SK-N-SH (cell line): ENCODE results near the gene BRCA2. TPM values are rescaled to one million over a fixed set of nuclear protein-coding genes. Genes with fewer than 3 reads are reported as not detected.

Experiments used
- CTCF ChIA-PET: fragments of 300-600, 350-600 bp; formaldehyde crosslinking; extraction: SDS; loops from one replicate; lab custom pipeline; 2021; lab: Yijun Ruan, JAX
- POLR2A ChIA-PET: fragments of 350-600 bp; sonication (Branson Sonifier 250); formaldehyde crosslinking; extraction: SDS; loops from one replicate; lab custom pipeline; 2020; ENCODE audit warnings: antibody characterized with exemption, inconsistent platforms; lab: Yijun Ruan, JAX
- DNase-seq: peaks from one replicate; pipeline ENCODE4 v3.0.0; 2012
- H2AFZ ChIP-seq: fragments of 200-600 bp; sonication (generic); 2 replicates; pipeline ENCODE4 v1.8.1; 2016; ENCODE audit warnings: antibody characterized with exemption, mild to moderate bottlenecking, low read depth
- H3F3A ChIP-seq: fragments of 200-600 bp; sonication (generic); replicated peaks from 2 replicates; pipeline ENCODE3; 2016; ENCODE audit warnings: antibody characterized with exemption, mild to moderate bottlenecking; ENCODE audit not compliant: insufficient read depth
- H3K27ac ChIP-seq, 2 experiments: fragments of 200-500 bp in 1 of 2; fragments of 200-600 bp in 1 of 2; sonication (Bioruptor generic) in 1 of 2; sonication (generic), shearing (Covaris generic) in 1 of 2; 2 replicates each; pipeline versions ENCODE4 v1.5.1 to v1.6.1; 2014 to 2016; ENCODE audit warnings: low read depth in 2 of 2, inconsistent platforms in 1 of 2, low read length in 1 of 2, mild to moderate bottlenecking in 1 of 2, mixed read lengths in 1 of 2
- H3K27me3 ChIP-seq: fragments of 200-600 bp; sonication (generic), shearing (Covaris generic); 2 replicates; pipeline ENCODE4 v1.6.1; 2016; ENCODE audit warnings: mixed run types; ENCODE audit not compliant: insufficient read depth
- H3K36me3 ChIP-seq, 2 experiments: fragments of 200-500 bp in 1 of 2; fragments of 200-600 bp in 1 of 2; sonication (Bioruptor generic) in 1 of 2; sonication (generic) in 1 of 2; replicated peaks in 1 of 2; 2 replicates each; pipeline versions ENCODE3 to v1.5.1; 2014 to 2016; ENCODE audit warnings: low read length in 1 of 2, mild to moderate bottlenecking in 1 of 2; ENCODE audit not compliant: insufficient read depth in 2 of 2, control insufficient read depth in 1 of 2
- H3K4me1 ChIP-seq, 2 experiments: fragments of 200-500 bp in 1 of 2; fragments of 200-600 bp in 1 of 2; sonication (Bioruptor generic) in 1 of 2; sonication (generic), shearing (Covaris generic) in 1 of 2; 2 replicates each; pipeline versions ENCODE4 v1.5.1 to v1.6.1; 2014 to 2016; ENCODE audit warnings: low read depth in 1 of 2, low read length in 1 of 2, mixed run types in 1 of 2; ENCODE audit not compliant: insufficient read depth in 2 of 2, control insufficient read depth in 1 of 2
- H3K4me2 ChIP-seq: fragments of 200-600 bp; sonication (generic), shearing (Covaris generic); 2 replicates; pipeline ENCODE4 v1.6.1; 2017; ENCODE audit warnings: mixed run types
- H3K4me3 ChIP-seq, 2 experiments: fragments of 200-500 bp in 1 of 2; fragments of 200-600 bp in 1 of 2; sonication (Bioruptor generic) in 1 of 2; sonication (generic), shearing (Covaris generic) in 1 of 2; 2 replicates each; pipeline versions ENCODE4 v1.5.1 to v1.8.1; 2014 to 2016; ENCODE audit warnings: low read depth in 2 of 2, inconsistent platforms in 1 of 2, low read length in 1 of 2, mild to moderate bottlenecking in 1 of 2, mixed read lengths in 1 of 2, moderate library complexity in 1 of 2
- H3K79me2 ChIP-seq: fragments of 200-600 bp; sonication (generic); 2 replicates; pipeline ENCODE4 v1.8.1; 2017; ENCODE audit warnings: mild to moderate bottlenecking; ENCODE audit not compliant: insufficient read depth
- H3K9ac ChIP-seq: fragments of 200-600 bp; sonication (generic); 2 replicates; pipeline ENCODE4 v1.6.1; 2017; ENCODE audit warnings: mixed run types
- H3K9me2 ChIP-seq: fragments of 200-600 bp; sonication (generic); 2 replicates; pipeline ENCODE4 v1.6.1; 2017; ENCODE audit warnings: mixed run types
- H3K9me3 ChIP-seq: fragments of 200-600 bp; sonication (generic); 2 replicates; pipeline ENCODE4 v1.6.1; 2017; ENCODE audit warnings: mixed run types, mild to moderate bottlenecking, moderate library complexity
- H4K20me1 ChIP-seq: fragments of 200-600 bp; sonication (generic); 2 replicates; pipeline ENCODE4 v1.6.1; 2017; ENCODE audit warnings: mild to moderate bottlenecking, mixed run types; ENCODE audit not compliant: insufficient read depth
- CHD2 ChIP-seq: fragments of 150-350 bp; IDR thresholded peaks from 2 replicates; pipeline ENCODE4 v1.6.1; 2018; ENCODE audit warnings: low read length; ENCODE audit not compliant: partially characterized antibody
- EZH2phosphoT487 ChIP-seq: fragments of 200-600 bp; sonication (generic); IDR thresholded peaks from 2 replicates; pipeline ENCODE4 v1.6.1; 2017; ENCODE audit warnings: low read depth, mixed run types, mild to moderate bottlenecking, antibody characterized with exemption, moderate library complexity, borderline replicate concordance
- FOXM1 ChIP-seq: IDR thresholded peaks from 2 replicates; pipeline ENCODE4 v1.4.0; 2012; ENCODE audit warnings: low read depth, mild to moderate bottlenecking
- GATA2 ChIP-seq: sonication (generic); formaldehyde crosslinking; IDR thresholded peaks from 2 replicates; pipeline ENCODE4 v1.5.0; 2020; ENCODE audit warnings: mild to moderate bottlenecking, missing genetic modification reagents
- MAX ChIP-seq: IDR thresholded peaks from 2 replicates; pipeline ENCODE4 v1.4.0; 2012; ENCODE audit warnings: low read depth
- MXI1 ChIP-seq: IDR thresholded peaks from 2 replicates; pipeline ENCODE4 v1.6.1; 2012; ENCODE audit warnings: mild to moderate bottlenecking, low read depth, low read length, improper control_type of control experiment
- NFIC ChIP-seq: IDR thresholded peaks from 2 replicates; pipeline ENCODE4 v1.4.0; 2012; ENCODE audit warnings: borderline replicate concordance
- RCOR1 ChIP-seq: fragments of 150-350 bp; IDR thresholded peaks from 2 replicates; pipeline ENCODE4 v1.6.1; 2017; ENCODE audit warnings: antibody characterized with exemption, low read length
- RFX5 ChIP-seq: IDR thresholded peaks from 2 replicates; pipeline ENCODE4 v1.6.1; 2012; ENCODE audit warnings: mild to moderate bottlenecking, improper control_type of control experiment, low read length
- RXRA ChIP-seq: IDR thresholded peaks from 2 replicates; pipeline ENCODE4 v1.4.0; 2012; ENCODE audit warnings: low read depth, mild to moderate bottlenecking, borderline replicate concordance
- SIN3A ChIP-seq: IDR thresholded peaks from 2 replicates; pipeline ENCODE4 v1.6.1; 2012; ENCODE audit warnings: low read depth, mild to moderate bottlenecking, low read length, moderate library complexity, borderline replicate concordance
- SMC3 ChIP-seq: IDR thresholded peaks from 2 replicates; pipeline ENCODE4 v1.6.1; 2012; ENCODE audit warnings: low read depth, low read length, improper control_type of control experiment
- TAF1 ChIP-seq: IDR thresholded peaks from 2 replicates; pipeline ENCODE4 v1.6.1; 2012; ENCODE audit warnings: low read depth, mild to moderate bottlenecking, low read length, moderate library complexity, borderline replicate concordance
- TEAD4 ChIP-seq: IDR thresholded peaks from 2 replicates; pipeline ENCODE4 v1.4.0; 2012; ENCODE audit warnings: mild to moderate bottlenecking, borderline replicate concordance; ENCODE audit not compliant: insufficient read depth
- WGBS: methylation state at CpG from one replicate; pipeline ENCODE4 v1.1.6; 2017; ENCODE audit warnings: low lambda C conversion rate; 5-methylcytosine and 5-hydroxymethylcytosine counted together
- polyA plus RNA-seq, 3 experiments: library from polyadenylated mRNA; depleted of rRNA; stranded (reverse); fragments of >200 nt; gene quantifications; 2 replicates each; pipeline ENCODE4 v1.2.3, GENCODE V29; 2012

The BRCA2 gene
- polyA plus RNA-seq, 1 of the 3 experiments (the other 2 are of a cell fraction), result 1.6 TPM

DNA sequence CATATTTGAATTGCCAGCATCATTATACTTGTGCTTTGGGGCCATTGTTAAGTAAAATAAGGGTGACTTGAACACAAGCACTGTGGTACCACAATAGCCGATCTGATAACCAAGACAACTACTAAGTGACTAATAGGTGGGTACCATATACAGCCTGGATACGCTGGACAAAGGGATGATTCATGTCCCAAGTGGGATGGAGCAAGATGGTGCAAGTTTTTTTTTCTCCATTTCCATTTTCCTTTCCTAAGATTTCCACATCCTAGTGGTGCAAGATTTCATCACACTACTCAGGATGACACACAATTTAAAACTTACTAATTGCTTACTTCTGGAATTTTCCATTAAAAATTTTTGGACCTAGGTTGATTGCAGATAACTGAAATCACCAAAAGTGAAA lies 15.1 kb downstream of the BRCA2 start:
- Histone ChIP-seq H3K79me2 (peaks cover 11% of the 10 kb centered on the region; the same call in 1 of the 2 replicates), H3F3A (peaks cover 5% of the 10 kb centered on the region), H4K20me1 (no peaks in the 10 kb centered on the region), H3K4me3 (no peak overlapping the region), H3K4me2 (no peak overlapping the region)
- CTCF ChIA-PET, result no interaction called here
- WGBS, result 76% methylated on average over 2 of the region's 2 CpGs
- no peak for TF ChIP-seq CHD2
- TF ChIP-seq RXRA, result no peak
- TF ChIP-seq SMC3, result no peak
- TF ChIP-seq RFX5, result no peak
- no peak for TF ChIP-seq TAF1
- TF ChIP-seq NFIC, result no peak
- TF ChIP-seq, all 33 proteins: peak for 0
- peaks cover 0 to 40% of the 10 kb centered on the region in 2 experiments for H3K36me3 ChIP-seq
- no peaks in the 10 kb centered on the region for H3K27me3 ChIP-seq
- H3K4me1 ChIP-seq, result no peaks in the 10 kb centered on the region
- POLR2A ChIA-PET, result no interaction called here
- no peaks in the 10 kb centered on the region for H3K9me2 ChIP-seq
- no peaks in the 10 kb centered on the region for H3K9me3 ChIP-seq
- H2AFZ ChIP-seq, result no peak overlapping the region
- DNase-seq, result no peak
- H3K9ac ChIP-seq, result no peak overlapping the region
- no peak overlapping the region for H3K27ac ChIP-seq

GRCh38 chr13:32334671-32335070 lies 19.4 kb downstream of the BRCA2 start:
- Histone ChIP-seq H3K79me2 (peaks cover 9% of the 10 kb centered on the region; the same call in 1 of the 2 replicates), H3K4me2 (no peak overlapping the region), H3K9me3 (no peaks in the 10 kb centered on the region), H3K36me3 (peaks cover 12 to 51% of the 10 kb centered on the region in 2 experiments), H3K9ac (no peak overlapping the region), H4K20me1 (no peaks in the 10 kb centered on the region), H3K4me1 (no peaks in the 10 kb centered on the region), H3K27ac (no peak overlapping the region), H3F3A (peaks cover 5% of the 10 kb centered on the region), H3K27me3 (no peaks in the 10 kb centered on the region), H2AFZ (no peak overlapping the region), H3K4me3 (no peak overlapping the region), H3K9me2 (no peaks in the 10 kb centered on the region)
- DNase-seq, result no peak
- WGBS, result 95% methylated on average over 2 of the region's 2 CpGs
- ChIA-PET CTCF (interaction anchor here (1.3 to 1.4 kb wide), 2 partner anchors 246 to 424 kb away, joined by 3 read pairs; no protein-coding TSS in a partner anchor), POLR2A (no interaction called here)
- TF ChIP-seq RXRA, result no peak
- TF ChIP-seq MAX, result no peak
- no peak for TF ChIP-seq NFIC
- no peak for TF ChIP-seq SIN3A
- TF ChIP-seq EZH2phosphoT487, result no peak
- no peak for TF ChIP-seq TEAD4
- TF ChIP-seq GATA2 (CRISPR knock-in tag), result no peak
- TF ChIP-seq MXI1, result no peak
- no peak for TF ChIP-seq RCOR1
- no peak for TF ChIP-seq FOXM1
